Lower lobe of right lung (tissue), 2 donors: ENCODE measurements around the gene SLC1A2. TPM values are rescaled to one million over a fixed set of nuclear protein-coding genes. Genes with fewer than 3 reads are reported as not detected.

Source experiments
- ATAC-seq, 2 donors: fragments of 200-7000 bp; cut with Tn5 transposase; one replicate each; pipeline ENCODE4 v1.9.1; 2020 to 2022; ENCODE audit warnings: mild to moderate bottlenecking in 2 of 2, moderate library complexity in 2 of 2
- DNase-seq: peaks from one replicate; pipeline ENCODE4 v3.0.0-alpha.2; 2020
- H3K27ac ChIP-seq: fragments of 200-600 bp; one replicate; pipeline ENCODE4 v1.8.0; 2022
- H3K27me3 ChIP-seq: fragments of 200-600 bp; one replicate; pipeline ENCODE4 v1.8.0; 2022; ENCODE audit warnings: low read depth
- H3K36me3 ChIP-seq: fragments of 200-600 bp; one replicate; pipeline ENCODE4 v1.8.0; 2022; ENCODE audit warnings: mild to moderate bottlenecking
- H3K4me1 ChIP-seq: fragments of 200-600 bp; one replicate; pipeline ENCODE4 v1.8.0; 2022
- H3K4me3 ChIP-seq: fragments of 200-600 bp; one replicate; pipeline ENCODE4 v1.8.0; 2022; ENCODE audit warnings: mild to moderate bottlenecking
- H3K9me3 ChIP-seq: fragments of 200-600 bp; one replicate; pipeline ENCODE4 v1.8.0; 2022
- intact Hi-C: fragments of 100-400 bp; cut with DNase I; formaldehyde crosslinking; loops from one replicate; pipeline ENCODE4 v1.11.0; 2022
- total RNA-seq: library from RNA; stranded (reverse); fragmentation: NEBNext Ultra II Directional; extraction: Animal tissue kit (Norgen Biotek cat#: 25700); gene quantifications from one replicate; pipeline ENCODE4 v1.2.1, GENCODE V29; 2021
- TF ChIP-seq, protein P1 (sequence below): fragments of 200-600 bp; IDR thresholded peaks from one replicate; pipeline ENCODE4 v1.8.0; 2022; ENCODE audit warnings: antibody characterized with exemption, mild to moderate bottlenecking
- donor health status: DM: no; HTN: yes; CAD: no; lungs with severe emphysema.

Gene SLC1A2
- total RNA-seq, 1 donor from 2014 or later: 3.4 TPM

GRCh38 chr11:35295751-35296150 lies 123.6 kb downstream of the SLC1A2 start:
- ATAC-seq (no peak), DNase-seq (no peak)
- Histone ChIP-seq H3K36me3 (no peaks in the 10 kb centered on the region), H3K9me3 (no peaks in the 10 kb centered on the region), H3K27me3 (no peaks in the 10 kb centered on the region), H3K4me1 (no peaks in the 10 kb centered on the region), H3K27ac (no peak overlapping the region), H3K4me3 (no peak overlapping the region)
- intact Hi-C loops: no loop called here
- TF ChIP-seq, protein P1, sequence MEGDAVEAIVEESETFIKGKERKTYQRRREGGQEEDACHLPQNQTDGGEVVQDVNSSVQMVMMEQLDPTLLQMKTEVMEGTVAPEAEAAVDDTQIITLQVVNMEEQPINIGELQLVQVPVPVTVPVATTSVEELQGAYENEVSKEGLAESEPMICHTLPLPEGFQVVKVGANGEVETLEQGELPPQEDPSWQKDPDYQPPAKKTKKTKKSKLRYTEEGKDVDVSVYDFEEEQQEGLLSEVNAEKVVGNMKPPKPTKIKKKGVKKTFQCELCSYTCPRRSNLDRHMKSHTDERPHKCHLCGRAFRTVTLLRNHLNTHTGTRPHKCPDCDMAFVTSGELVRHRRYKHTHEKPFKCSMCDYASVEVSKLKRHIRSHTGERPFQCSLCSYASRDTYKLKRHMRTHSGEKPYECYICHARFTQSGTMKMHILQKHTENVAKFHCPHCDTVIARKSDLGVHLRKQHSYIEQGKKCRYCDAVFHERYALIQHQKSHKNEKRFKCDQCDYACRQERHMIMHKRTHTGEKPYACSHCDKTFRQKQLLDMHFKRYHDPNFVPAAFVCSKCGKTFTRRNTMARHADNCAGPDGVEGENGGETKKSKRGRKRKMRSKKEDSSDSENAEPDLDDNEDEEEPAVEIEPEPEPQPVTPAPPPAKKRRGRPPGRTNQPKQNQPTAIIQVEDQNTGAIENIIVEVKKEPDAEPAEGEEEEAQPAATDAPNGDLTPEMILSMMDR: no peak

GRCh38 chr11:35293699-35294098 lies 125.7 kb downstream of the SLC1A2 start:
- TF ChIP-seq, protein P1: no peak
- DNase-seq (no peak), ATAC-seq (no peak)
- Histone ChIP-seq H3K36me3 (no peaks in the 10 kb centered on the region), H3K27ac (no peak overlapping the region), H3K27me3 (no peaks in the 10 kb centered on the region), H3K9me3 (no peaks in the 10 kb centered on the region), H3K4me3 (no peak overlapping the region), H3K4me1 (peaks cover 5% of the 10 kb centered on the region)
- intact Hi-C loops: no loop called here

DNA sequence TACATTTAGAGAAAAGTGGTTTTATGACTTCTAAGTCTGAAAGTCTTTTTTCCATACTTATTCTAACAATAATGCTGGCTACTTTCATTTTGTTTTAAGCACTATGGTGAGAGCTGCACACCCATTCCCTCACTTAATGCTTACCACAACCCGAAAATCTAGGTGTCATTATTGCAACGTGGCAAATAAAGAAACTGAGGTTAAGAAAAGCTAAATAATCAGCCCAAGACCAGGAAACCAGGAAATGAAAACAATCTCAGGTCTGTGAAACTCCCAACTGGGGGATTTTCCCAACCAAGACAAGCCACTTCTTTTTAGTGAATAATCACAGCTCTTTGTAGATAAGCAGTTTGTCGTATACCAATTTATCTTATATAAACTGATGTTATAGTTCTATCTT lies 126.3 kb downstream of the SLC1A2 start:
- TF ChIP-seq, protein P1: no peak
- ATAC-seq (no peak), DNase-seq (no peak)
- Histone ChIP-seq H3K36me3 (no peaks in the 10 kb centered on the region), H3K9me3 (no peaks in the 10 kb centered on the region), H3K27ac (no peak overlapping the region), H3K27me3 (no peaks in the 10 kb centered on the region), H3K4me3 (no peak overlapping the region), H3K4me1 (peaks cover 5% of the 10 kb centered on the region)
- intact Hi-C loops: no loop called here

- intact Hi-C loops: no loop called here
- TF ChIP-seq, protein P1: no peak
- H3K4me1 ChIP-seq: peaks cover 5% of the 10 kb centered on the region
- H3K9me3 ChIP-seq: no peaks in the 10 kb centered on the region
- H3K27ac ChIP-seq: no peak overlapping the region
- H3K4me3 ChIP-seq: no peak overlapping the region
- no peaks in the 10 kb centered on the region for H3K36me3 ChIP-seq
- DNase-seq (no peak), ATAC-seq (no peak)
- no peaks in the 10 kb centered on the region for H3K27me3 ChIP-seq
Measured at GRCh38 chr11:35292279-35292678, 127.1 kb downstream of the SLC1A2 start.

- intact Hi-C loops: no loop called here
- H3K27ac ChIP-seq: no peak overlapping the region
- no peaks in the 10 kb centered on the region for H3K9me3 ChIP-seq
- peaks cover 5% of the 10 kb centered on the region for H3K4me1 ChIP-seq
- no peak for DNase-seq
- H3K27me3 ChIP-seq: no peaks in the 10 kb centered on the region
- TF ChIP-seq, protein P1: no peak
- H3K4me3 ChIP-seq: no peak overlapping the region
- ATAC-seq: no peak
- H3K36me3 ChIP-seq: no peaks in the 10 kb centered on the region
Measured at GRCh38 chr11:35290876-35291275, 128.5 kb downstream of the SLC1A2 start.

DNA sequence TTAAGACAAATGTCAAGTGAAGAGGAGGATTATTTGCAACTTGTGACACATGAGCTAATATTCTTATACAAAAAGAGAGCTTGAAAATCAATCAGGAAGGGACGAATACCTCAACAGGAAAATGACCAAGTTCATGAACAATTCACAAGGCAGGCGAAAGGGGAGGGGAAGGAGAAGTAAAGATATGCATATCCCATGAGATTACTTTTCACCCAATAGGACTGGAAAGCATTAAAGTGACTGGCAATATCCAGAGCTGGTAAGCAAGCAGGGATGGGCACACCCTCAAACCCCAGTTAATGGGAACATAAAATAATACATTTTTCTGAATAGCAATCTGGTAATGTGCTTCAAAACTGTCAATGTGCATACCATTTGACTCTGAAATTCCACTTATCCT lies 129.5 kb downstream of the SLC1A2 start:
- DNase-seq (no peak), ATAC-seq (no peak)
- intact Hi-C loops: no loop called here
- Histone ChIP-seq H3K27me3 (no peaks in the 10 kb centered on the region), H3K27ac (no peak overlapping the region), H3K9me3 (no peaks in the 10 kb centered on the region), H3K36me3 (no peaks in the 10 kb centered on the region), H3K4me1 (peaks cover 5% of the 10 kb centered on the region), H3K4me3 (no peak overlapping the region)
- TF ChIP-seq, protein P1: no peak
